ENCODE results near the gene SH2D6.
"Not testable (repeated sequence)": the region's sequence is repeated elsewhere in the genome, so short reads cannot be mapped to it uniquely, and the experiment has no call there.

SH2D6 gene

DNA sequence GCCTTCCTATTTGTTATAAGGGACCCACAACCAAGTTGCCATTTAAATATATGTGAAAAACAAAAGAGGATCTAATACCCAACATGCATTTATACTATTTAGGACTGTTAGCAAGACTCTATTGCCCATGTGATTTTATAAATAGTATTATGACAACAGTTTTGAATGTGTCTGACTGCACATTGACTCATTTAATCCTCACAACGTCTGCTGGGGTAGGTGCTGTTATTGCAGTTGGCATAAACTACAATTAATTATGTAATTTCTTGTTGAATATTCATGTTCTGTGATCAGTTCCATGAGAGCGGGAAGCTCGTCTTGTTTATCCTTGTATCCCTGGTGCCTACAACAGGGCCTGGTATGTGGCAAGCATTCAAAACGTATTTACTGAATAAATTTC lies 53.7 kb downstream of the SH2D6 start:
- DNase-seq = no peak

DNA sequence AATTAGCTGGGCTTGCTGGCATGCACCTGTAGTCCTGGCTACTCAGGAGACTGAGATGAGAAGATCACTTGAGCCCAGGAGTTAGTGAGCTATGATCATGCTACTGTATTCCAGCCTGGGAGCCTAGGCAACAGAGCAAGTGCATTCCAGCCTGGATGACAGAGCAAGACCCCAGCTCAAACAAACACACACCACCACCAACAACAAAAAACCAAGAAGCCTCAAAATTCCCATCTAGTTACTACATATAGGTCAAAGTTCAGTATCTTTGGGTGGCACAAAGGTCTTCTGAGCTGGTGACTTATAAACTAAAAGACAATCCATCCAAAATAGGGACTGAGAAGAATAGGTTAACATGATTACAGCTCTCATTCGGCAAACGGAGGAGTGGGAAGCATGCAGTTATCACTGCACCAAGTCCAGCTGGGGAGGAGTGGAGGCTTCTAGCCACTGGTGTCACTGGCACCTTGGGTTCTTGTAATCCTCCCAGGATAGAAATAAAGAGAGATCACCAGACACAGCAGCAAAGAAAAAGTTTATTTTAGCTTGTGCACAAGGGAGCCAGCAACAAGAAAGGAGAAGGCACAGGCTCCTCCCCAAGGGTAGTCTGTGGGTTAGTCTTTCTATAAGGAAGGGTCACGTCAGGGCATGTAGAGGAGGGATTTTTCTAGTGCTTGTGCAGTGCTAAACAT lies 57.4 kb downstream of the SH2D6 start:
- no peak for DNase-seq

DNA sequence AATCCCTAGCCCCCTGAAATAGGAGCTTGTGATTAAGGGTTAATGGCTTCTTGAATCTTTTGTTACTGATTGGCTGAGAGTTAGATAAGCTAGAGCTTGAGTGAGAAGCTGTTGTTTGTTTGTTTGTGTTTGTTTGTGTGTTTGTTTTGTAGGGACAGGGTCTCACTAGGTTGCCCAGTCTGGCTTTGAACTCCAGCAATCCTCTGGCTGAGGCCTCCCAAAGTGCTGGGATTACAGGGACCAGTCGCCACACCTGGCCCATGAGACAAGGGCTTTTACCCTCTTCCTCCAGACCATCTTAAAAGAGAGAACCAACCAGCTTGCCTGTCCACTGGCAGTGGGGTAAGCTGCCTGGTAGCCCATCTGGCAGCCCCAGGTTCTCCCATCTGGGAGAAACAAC lies 58.1 kb downstream of the SH2D6 start:
- DNase-seq = no peak

DNA sequence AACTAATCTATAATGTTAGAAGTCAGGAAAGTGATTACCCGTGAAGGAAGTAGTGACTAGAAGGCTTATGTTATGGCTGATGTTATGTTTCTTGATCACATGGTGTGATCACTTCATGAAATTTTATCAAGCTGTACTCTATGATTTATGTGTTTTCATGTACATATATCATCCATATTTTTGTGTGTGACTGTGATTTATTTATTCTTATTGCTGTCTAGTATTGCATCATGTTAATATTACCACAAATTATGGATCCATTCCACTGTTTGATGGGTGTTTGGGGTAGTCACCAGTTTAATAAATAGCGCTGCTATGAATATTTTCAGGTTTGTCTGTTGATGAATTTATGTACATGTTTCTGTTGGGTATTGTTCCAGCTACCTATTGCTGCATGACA lies 59.4 kb downstream of the SH2D6 start:
- no peak for DNase-seq

DNA sequence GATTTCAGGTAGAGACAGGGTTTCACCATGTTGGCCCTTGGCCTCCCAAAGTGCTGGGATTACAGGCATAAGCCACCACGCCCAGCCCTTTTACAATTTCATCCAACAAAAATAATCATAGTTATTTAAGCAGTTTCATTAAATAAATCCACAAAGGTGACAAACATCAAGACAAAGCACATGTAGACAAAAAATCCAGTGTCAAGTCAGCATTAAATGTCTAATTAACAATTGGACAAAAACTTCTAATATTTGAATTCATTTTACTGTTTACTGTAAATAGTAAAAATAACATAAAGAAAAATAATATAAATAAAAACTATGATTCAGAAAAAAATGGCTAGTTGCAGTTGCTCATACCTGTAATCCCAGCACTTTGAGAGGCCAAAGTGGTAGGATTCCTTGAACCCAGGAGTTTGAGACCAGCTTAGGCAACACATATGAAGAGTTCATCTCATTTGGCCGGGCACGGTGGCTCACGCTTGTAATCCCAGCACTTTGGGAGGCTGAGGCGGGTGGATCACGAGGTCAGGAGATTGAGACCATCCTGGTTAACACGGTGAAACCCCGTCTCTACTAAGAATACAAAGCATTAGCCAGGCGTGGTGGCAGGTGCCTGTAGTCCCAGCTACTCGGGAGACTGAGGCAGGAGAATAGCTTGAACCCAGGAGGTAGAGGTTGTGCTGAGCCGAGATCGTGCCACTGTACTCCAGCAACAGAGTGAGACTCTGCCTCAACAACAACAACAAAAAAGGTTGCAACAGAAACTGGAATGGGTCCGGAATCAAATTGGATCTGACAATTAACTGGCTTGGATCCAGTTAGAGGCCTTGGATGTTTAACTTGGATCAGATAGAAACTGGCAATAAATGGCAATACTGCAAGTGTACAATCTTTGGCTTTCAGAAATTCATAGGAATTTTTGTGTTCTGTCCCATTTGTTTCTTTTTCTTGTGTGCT lies 63.6 kb downstream of the SH2D6 start:
- no peak for DNase-seq

DNA sequence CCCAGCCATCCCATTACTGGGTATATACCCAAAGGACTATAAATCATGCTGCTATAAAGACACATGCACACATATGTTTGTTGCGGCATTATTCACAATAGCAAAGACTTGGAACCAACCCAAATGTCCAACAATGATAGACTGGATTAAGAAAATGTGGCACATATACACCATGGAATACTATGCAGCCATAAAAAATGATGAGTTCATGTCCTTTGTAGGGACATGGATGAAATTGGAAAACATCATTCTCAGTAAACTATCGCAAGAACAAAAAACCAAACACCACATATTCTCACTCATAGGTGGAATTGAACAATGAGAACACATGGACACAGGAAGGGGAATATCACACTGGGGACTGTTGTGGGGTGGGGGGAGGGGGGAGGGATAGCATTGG lies 66.1 kb downstream of the SH2D6 start:
- not testable (repeated sequence) for DNase-seq

DNA sequence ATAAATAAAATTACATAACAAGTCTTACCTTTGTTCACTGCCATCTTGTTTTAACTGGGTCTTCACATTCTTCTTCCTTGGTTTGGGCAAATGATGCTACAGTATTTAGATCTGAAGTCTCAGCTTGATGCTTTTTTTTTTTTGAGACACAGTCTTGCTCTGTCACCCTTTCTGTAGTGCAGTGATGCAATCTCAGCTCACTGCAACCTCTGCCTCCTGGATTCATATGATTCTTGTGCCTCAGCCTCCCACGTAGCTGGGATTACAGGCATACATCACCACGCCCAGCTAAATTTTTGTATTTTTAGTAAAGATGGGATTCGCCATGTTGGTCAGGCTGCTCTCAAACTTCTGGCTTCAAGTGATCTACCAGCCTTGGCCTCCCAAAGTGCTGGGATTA lies 67.3 kb downstream of the SH2D6 start:
- DNase-seq = no peak

Measured in CD4-positive, alpha-beta T cell treated with Interleukin-6 for 4 hours (primary cell).